ENCODE data around the gene PDE5A. TPM values are rescaled to one million over a fixed set of nuclear protein-coding genes. Genes with fewer than 3 reads are reported as not detected.

Gene PDE5A
- total RNA-seq, 1 donor from 2014 or later, result 58.0 TPM

GRCh38 chr4:119671205-119671604 is 42.6 kb upstream of the PDE5A start:
- no peaks in the 10 kb centered on the region for H3K36me3 ChIP-seq
- H3K4me3 ChIP-seq, result no peak overlapping the region
- H3K27me3 ChIP-seq, result no peaks in the 10 kb centered on the region
- no peaks in the 10 kb centered on the region for H3K9me3 ChIP-seq
- intact Hi-C loops (cut with DNase I), result no loop called here
- H3K4me1 ChIP-seq, result no peaks in the 10 kb centered on the region
- H3K27ac ChIP-seq, result no peak overlapping the region
- ATAC-seq, result no peak
- DNase-seq, result no peak
- TF ChIP-seq CTCF (IDR thresholded peaks at IDR 0.05), result no peak

DNA sequence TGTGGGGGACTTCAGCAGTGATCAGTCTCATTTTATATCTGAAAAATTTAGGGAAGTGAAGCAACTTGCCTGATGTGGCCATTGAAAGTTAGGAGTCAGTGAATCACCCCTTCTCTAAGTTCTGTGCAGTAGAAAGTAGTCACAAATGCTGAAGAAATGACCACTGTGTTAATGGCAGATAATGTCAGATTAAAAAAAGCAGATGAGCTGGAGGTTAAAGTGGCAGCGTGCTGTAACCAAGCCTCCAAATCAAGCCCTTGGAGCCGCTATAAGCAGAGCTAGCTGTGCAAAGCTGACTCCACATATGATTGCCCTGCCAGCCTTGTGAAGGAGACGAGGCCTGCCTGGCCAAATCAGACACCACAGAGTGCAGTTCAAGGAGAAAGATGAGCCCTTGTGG is 39.2 kb upstream of the PDE5A start:
- no peaks in the 10 kb centered on the region for H3K9me3 ChIP-seq
- no peaks in the 10 kb centered on the region for H3K4me1 ChIP-seq
- ATAC-seq (no peak), DNase-seq (no peak)
- H3K4me3 ChIP-seq, result no peak overlapping the region
- no peaks in the 10 kb centered on the region for H3K36me3 ChIP-seq
- TF ChIP-seq CTCF (IDR thresholded peaks at IDR 0.05), result no peak
- intact Hi-C loops (cut with DNase I), result no loop called here
- H3K27me3 ChIP-seq, result no peaks in the 10 kb centered on the region
- no peak overlapping the region for H3K27ac ChIP-seq

DNA sequence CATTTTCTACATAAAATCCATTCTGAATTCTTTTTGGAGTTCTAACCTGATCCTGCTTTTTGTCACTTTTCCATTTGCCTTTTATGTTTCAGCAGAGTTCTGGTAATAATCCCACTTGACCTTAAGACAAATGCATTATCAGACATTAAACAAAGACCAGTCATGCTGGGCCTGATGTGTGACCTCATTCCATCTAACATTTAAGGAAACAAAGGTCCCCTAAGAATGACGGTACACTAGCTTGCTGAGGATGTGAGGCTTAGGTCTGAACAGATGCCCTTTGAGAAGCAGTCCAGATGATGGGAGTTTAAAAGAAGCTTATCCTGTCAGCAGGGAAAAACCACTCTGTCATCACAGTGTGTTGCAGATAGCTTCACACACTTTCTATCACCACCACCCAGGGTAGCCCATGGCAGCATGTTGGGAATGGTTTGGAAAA is 38.1 kb upstream of the PDE5A start:
- TF ChIP-seq CTCF (IDR thresholded peaks at IDR 0.05), result no peak
- Histone ChIP-seq H3K9me3 (no peaks in the 10 kb centered on the region), H3K36me3 (no peaks in the 10 kb centered on the region), H3K27ac (no peak overlapping the region), H3K4me3 (no peak overlapping the region), H3K27me3 (no peaks in the 10 kb centered on the region), H3K4me1 (no peaks in the 10 kb centered on the region)
- DNase-seq, result no peak
- intact Hi-C loops (cut with DNase I), result no loop called here
- ATAC-seq, result no peak

- no peak for ATAC-seq
- intact Hi-C loops (cut with DNase I), result no loop called here
- Histone ChIP-seq H3K4me1 (no peaks in the 10 kb centered on the region), H3K9me3 (no peaks in the 10 kb centered on the region), H3K4me3 (no peak overlapping the region), H3K27ac (no peak overlapping the region), H3K36me3 (no peaks in the 10 kb centered on the region), H3K27me3 (no peaks in the 10 kb centered on the region)
- no peak for DNase-seq
- TF ChIP-seq CTCF (IDR thresholded peaks at IDR 0.05), result no peak
These were observed 37.1 kb upstream of the PDE5A start for GRCh38 chr4:119665752-119666151.

DNA sequence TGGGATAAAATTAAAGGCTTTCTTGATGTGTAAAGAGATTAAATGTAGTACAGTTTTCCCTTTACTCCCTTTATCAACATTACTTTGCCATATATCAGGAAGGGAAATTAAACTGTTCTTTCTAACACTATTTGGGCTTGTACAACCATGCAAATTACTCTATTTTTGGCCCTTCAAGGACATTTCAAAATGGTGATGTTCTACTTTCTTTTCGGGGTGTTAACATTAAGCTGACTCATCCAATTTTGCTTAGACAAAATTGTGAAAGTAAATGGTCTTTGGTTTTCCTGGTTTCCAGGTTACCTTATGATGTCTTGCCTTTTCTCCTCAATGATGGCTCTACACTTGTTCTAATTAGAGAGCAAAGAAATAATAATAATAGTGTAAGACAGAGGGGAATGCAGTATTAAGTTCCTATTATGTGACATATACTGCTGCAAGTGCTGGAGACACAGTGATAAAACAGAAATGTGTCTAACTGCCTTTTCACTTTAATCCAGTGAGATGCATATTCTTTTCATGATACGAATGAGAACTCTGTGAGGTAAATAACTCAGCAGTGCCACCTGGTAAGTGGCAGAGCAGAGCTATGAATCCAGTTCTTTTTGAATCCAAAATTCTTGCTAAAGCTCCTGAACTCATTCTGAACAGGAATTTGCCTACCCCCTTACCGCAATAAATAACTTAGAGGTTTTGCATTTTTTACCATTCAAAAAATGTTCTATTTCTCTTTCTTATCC is 35.7 kb upstream of the PDE5A start:
- no peaks in the 10 kb centered on the region for H3K4me1 ChIP-seq
- intact Hi-C loops (cut with DNase I), result no loop called here
- ATAC-seq, result no peak
- no peak for TF ChIP-seq CTCF (IDR thresholded peaks at IDR 0.05)
- peak overlapping the region; percentile 27 for H3K27ac ChIP-seq
- peak overlapping the region; percentile 14 for H3K4me3 ChIP-seq
- H3K27me3 ChIP-seq, result no peaks in the 10 kb centered on the region
- H3K9me3 ChIP-seq, result no peaks in the 10 kb centered on the region
- no peaks in the 10 kb centered on the region for H3K36me3 ChIP-seq
- no peak for DNase-seq
